ENCODE measurements around the gene OPCML.

Gene OPCML

DNA sequence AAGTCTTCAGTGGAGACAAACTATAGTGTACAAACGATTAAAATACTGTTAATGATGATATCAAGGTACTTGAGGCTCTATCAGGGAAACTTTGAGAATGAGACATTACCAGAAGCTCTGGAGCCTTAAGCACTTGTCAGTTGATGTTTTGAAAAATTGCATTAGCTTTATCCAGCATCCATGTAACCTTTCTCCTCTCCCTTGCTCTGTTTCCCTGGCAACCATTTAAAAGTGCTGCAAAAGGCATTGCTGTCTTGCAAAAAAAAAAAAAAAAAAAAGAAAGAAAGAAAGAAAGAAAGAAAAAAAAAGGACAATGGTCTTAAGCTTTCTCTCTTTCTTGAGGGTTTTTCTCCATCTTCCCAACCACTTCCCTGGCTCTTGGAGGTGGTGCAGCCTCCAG is 787.0 kb downstream of the OPCML start:
- in situ Hi-C loops (cut with HindIII; ENCODE audit: low pct_ligation_motif_present, low sequenced_read_pairs) = no loop called here
- TF ChIP-seq CTCF (IDR thresholded peaks at IDR 0.05; ENCODE audit: low read depth, low read length, missing control alignments) = no peak
- no peak overlapping the region for H3K4me3 ChIP-seq (ENCODE audit: low read depth, low read length)
- no peak overlapping the region for H3K27ac ChIP-seq
- DNase-seq = no peak
- H3K27me3 ChIP-seq (replicated peaks) = no peaks in the 10 kb centered on the region
- H3K36me3 ChIP-seq (replicated peaks) = no peaks in the 10 kb centered on the region

- H3K27me3 ChIP-seq (replicated peaks) = no peaks in the 10 kb centered on the region
- in situ Hi-C loops (cut with HindIII; ENCODE audit: low pct_ligation_motif_present, low sequenced_read_pairs) = no loop called here
- no peak for TF ChIP-seq CTCF (IDR thresholded peaks at IDR 0.05; ENCODE audit: low read depth, low read length, missing control alignments)
- H3K27ac ChIP-seq = no peak overlapping the region
- no peaks in the 10 kb centered on the region for H3K36me3 ChIP-seq (replicated peaks)
- peak; percentile 28 for DNase-seq
- H3K4me3 ChIP-seq (ENCODE audit: low read depth, low read length) = no peak overlapping the region
Measured at GRCh38 chr11:132744771-132745170, 787.5 kb downstream of the OPCML start.

GRCh38 chr11:132743601-132744000 is 788.7 kb downstream of the OPCML start:
- no peak overlapping the region for H3K27ac ChIP-seq
- in situ Hi-C loops (cut with HindIII; ENCODE audit: low pct_ligation_motif_present, low sequenced_read_pairs) = no loop called here
- no peak overlapping the region for H3K4me3 ChIP-seq (ENCODE audit: low read depth, low read length)
- no peaks in the 10 kb centered on the region for H3K36me3 ChIP-seq (replicated peaks)
- no peaks in the 10 kb centered on the region for H3K27me3 ChIP-seq (replicated peaks)
- no peak for TF ChIP-seq CTCF (IDR thresholded peaks at IDR 0.05; ENCODE audit: low read depth, low read length, missing control alignments)
- no peak for DNase-seq

DNA sequence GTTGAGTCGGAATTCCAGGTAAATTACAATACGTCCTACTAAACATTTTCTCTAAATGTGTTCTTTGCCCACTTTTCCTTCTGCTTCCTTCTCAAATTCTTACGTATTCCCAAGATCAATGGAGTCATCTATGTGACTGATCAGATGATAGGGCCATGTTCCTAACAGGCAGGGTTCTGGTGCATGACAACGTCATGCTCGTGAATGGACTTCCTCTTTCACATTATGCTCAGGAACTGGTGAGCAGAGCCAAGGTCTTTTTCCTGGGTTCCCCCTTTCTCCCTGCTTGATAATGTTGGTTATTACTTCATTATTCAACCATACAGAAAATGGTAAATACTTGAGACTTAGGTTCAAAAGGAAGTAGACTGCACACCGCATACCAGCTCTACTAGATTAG is 789.4 kb downstream of the OPCML start:
- Histone ChIP-seq H3K4me3 (ENCODE audit: low read depth, low read length) (no peak overlapping the region), H3K27me3 (replicated peaks) (no peaks in the 10 kb centered on the region), H3K27ac (no peak overlapping the region), H3K36me3 (replicated peaks) (no peaks in the 10 kb centered on the region)
- in situ Hi-C loops (cut with HindIII; ENCODE audit: low pct_ligation_motif_present, low sequenced_read_pairs) = no loop called here
- no peak for TF ChIP-seq CTCF (IDR thresholded peaks at IDR 0.05; ENCODE audit: low read depth, low read length, missing control alignments)
- DNase-seq = no peak

GRCh38 chr11:132734217-132734616 is 798.1 kb downstream of the OPCML start:
- in situ Hi-C loops (cut with HindIII; ENCODE audit: low pct_ligation_motif_present, low sequenced_read_pairs) = no loop called here
- H3K36me3 ChIP-seq (replicated peaks) = no peaks in the 10 kb centered on the region
- no peak for TF ChIP-seq CTCF (IDR thresholded peaks at IDR 0.05; ENCODE audit: low read depth, low read length, missing control alignments)
- peak; percentile 98 for DNase-seq
- peak overlapping the region; percentile 81 for H3K27ac ChIP-seq
- H3K4me3 ChIP-seq (ENCODE audit: low read depth, low read length) = no peak overlapping the region
- H3K27me3 ChIP-seq (replicated peaks) = no peaks in the 10 kb centered on the region

- in situ Hi-C loops (cut with HindIII; ENCODE audit: low pct_ligation_motif_present, low sequenced_read_pairs) = no loop called here
- no peak for TF ChIP-seq CTCF (IDR thresholded peaks at IDR 0.05; ENCODE audit: low read depth, low read length, missing control alignments)
- H3K27me3 ChIP-seq (replicated peaks) = no peaks in the 10 kb centered on the region
- no peak overlapping the region for H3K27ac ChIP-seq
- H3K4me3 ChIP-seq (ENCODE audit: low read depth, low read length) = no peak overlapping the region
- DNase-seq = no peak
- H3K36me3 ChIP-seq (replicated peaks) = no peaks in the 10 kb centered on the region
Measured at GRCh38 chr11:132728026-132728425, 804.3 kb downstream of the OPCML start.
